IPS-18a (cell line): ENCODE data around the gene PDYN.
"Not testable (repeated sequence)": the region's sequence is repeated elsewhere in the genome, so short reads cannot be mapped to it uniquely, and the experiment has no call there.

Experiments used
- H3K27ac ChIP-seq: one replicate; pipeline ENCODE4 v1.5.1; 2013; ENCODE audit warnings: low read length
- H3K27me3 ChIP-seq: one replicate; pipeline ENCODE4 v1.6.1; 2013; ENCODE audit warnings: mild to moderate bottlenecking, low read length; ENCODE audit not compliant: control insufficient read depth, insufficient read depth
- H3K36me3 ChIP-seq: one replicate; pipeline ENCODE4 v1.6.1; 2013; ENCODE audit warnings: low read depth, low read length; ENCODE audit not compliant: control insufficient read depth
- H3K4me1 ChIP-seq: one replicate; pipeline ENCODE4 v1.6.1; 2013; ENCODE audit warnings: low read depth, low read length; ENCODE audit not compliant: control insufficient read depth
- H3K4me3 ChIP-seq: one replicate; pipeline ENCODE4 v1.5.1; 2013; ENCODE audit warnings: low read length
- H3K9ac ChIP-seq: one replicate; pipeline ENCODE4 v1.6.1; 2013; ENCODE audit warnings: mild to moderate bottlenecking, low read length, moderate library complexity
- H3K9me3 ChIP-seq: one replicate; pipeline ENCODE4 v1.6.1; 2013; ENCODE audit warnings: low read depth, low read length; ENCODE audit not compliant: control insufficient read depth

Gene PDYN

DNA sequence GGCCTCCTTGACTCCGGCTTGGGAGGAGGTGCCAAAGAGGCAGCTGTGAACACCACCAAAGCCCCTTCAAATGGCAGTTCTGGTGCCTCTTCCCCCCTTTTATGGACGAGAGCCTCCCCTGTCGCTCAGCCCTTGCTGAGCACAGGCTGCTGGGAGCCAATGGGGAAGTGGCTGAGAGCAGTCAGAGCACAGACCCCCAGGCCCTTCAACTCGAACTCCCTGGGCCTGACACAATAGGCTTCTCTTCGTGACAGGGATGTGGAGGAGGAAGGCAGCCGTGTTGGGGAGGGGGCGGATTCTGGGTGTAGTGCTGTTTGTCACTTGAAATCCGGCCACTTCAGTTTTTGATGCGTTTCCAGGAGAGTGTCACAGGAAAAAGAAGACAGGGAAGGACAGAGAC is at the start of gene PDYN:
TSS of gene PDYN (minus strand) at position 73 of the 400 bp plus-strand sequence. CDS start 10,974 bp downstream, outside the sequence.
- Histone ChIP-seq H3K9me3 (no peaks in the 10 kb centered on the region), H3K27ac (no peak within 1 kb of the TSS), H3K4me1 (peaks cover 6% of the 10 kb centered on the region), H3K27me3 (no peaks in the 10 kb centered on the region), H3K36me3 (no peaks in the 10 kb centered on the region), H3K9ac (no peak within 1 kb of the TSS), H3K4me3 (no peak within 1 kb of the TSS)

- Histone ChIP-seq H3K4me3 (no peak overlapping the region), H3K4me1 (no peaks in the 10 kb centered on the region), H3K9me3 (no peaks in the 10 kb centered on the region), H3K36me3 (no peaks in the 10 kb centered on the region), H3K27ac (no peak overlapping the region), H3K9ac (no peak overlapping the region), H3K27me3 (no peaks in the 10 kb centered on the region)
Observed at GRCh38 chr20:2042400-2042799, 48.5 kb upstream of the PDYN start.

DNA sequence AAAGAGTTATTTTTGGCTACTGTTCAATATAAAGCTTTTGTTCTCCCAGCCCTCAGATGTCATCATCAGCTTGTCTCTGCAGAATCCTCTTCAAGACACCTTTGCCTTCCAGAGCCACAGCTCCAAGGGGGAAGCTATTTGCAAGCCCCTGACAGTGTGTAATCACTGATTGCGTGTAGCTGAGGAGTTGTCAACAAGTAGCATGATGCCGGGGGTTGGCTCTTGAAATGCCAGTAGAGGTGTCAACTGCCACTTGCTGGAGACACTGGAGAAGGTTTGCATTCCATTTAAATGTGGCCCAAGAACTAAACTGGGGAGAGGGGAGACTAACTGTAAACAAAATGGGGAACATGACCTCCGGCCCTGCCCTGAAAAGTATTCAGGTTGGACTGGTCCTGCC is 44.3 kb upstream of the PDYN start:
- no peaks in the 10 kb centered on the region for H3K4me1 ChIP-seq
- H3K27me3 ChIP-seq: no peaks in the 10 kb centered on the region
- no peak overlapping the region for H3K9ac ChIP-seq
- H3K9me3 ChIP-seq: no peaks in the 10 kb centered on the region
- H3K4me3 ChIP-seq: no peak overlapping the region
- no peak overlapping the region for H3K27ac ChIP-seq
- no peaks in the 10 kb centered on the region for H3K36me3 ChIP-seq

- Histone ChIP-seq H3K4me3 (no peak overlapping the region), H3K9me3 (no peaks in the 10 kb centered on the region), H3K36me3 (no peaks in the 10 kb centered on the region), H3K27ac (no peak overlapping the region), H3K4me1 (no peaks in the 10 kb centered on the region), H3K9ac (no peak overlapping the region), H3K27me3 (no peaks in the 10 kb centered on the region)
Observed at GRCh38 chr20:2037296-2037914, 43.5 kb upstream of the PDYN start.

GRCh38 chr20:2036357-2036756 is 42.5 kb upstream of the PDYN start:
- not testable (repeated sequence) for H3K27ac ChIP-seq, H3K9ac ChIP-seq, H3K27me3 ChIP-seq, H3K9me3 ChIP-seq, H3K4me3 ChIP-seq, H3K36me3 ChIP-seq, H3K4me1 ChIP-seq

DNA sequence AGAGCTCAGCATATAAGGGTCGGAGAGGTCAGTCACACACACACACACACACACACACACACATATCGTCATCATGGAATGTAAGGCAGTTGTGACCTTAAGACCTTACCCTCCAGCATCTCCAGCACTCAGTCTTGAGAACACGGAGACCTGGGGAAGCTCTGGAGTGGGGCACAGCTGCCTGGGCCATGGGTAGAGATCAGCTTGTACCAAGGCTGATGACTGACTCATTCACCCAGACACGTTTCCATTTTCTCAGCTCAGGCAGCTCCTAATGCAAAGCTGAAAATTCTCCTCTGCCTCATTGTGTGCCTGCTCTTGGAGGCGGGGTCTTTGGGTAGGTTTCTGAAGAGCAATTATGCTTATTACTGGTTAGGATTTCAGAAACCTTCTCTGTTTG is 38.3 kb upstream of the PDYN start:
- Histone ChIP-seq H3K27ac (no peak overlapping the region), H3K4me3 (no peak overlapping the region), H3K9me3 (no peaks in the 10 kb centered on the region), H3K27me3 (no peaks in the 10 kb centered on the region), H3K9ac (no peak overlapping the region), H3K4me1 (no peaks in the 10 kb centered on the region), H3K36me3 (no peaks in the 10 kb centered on the region)

DNA sequence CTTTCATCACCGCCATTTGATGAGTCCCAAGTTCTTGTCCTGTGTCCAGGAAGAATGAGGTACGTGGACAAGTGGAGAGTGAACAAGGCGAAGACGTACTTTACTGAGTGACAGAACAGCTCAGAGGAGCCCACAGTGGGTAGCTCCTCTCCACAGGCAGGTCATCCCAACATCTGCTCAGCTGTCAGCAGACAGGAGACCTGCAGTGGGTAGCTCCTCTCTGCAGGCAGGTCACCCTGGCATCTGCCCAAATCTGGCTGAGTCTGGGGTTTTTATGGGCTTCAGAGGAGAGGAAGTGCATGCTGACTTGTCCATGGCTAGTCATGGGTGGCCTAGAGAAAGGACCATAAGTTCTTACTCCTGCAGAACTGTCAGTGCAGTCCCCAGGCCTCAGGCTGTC is 32.7 kb upstream of the PDYN start:
- H3K27ac ChIP-seq: no peak overlapping the region
- no peaks in the 10 kb centered on the region for H3K9me3 ChIP-seq
- no peaks in the 10 kb centered on the region for H3K27me3 ChIP-seq
- H3K4me3 ChIP-seq: no peak overlapping the region
- H3K4me1 ChIP-seq: no peaks in the 10 kb centered on the region
- H3K36me3 ChIP-seq: no peaks in the 10 kb centered on the region
- H3K9ac ChIP-seq: no peak overlapping the region

DNA sequence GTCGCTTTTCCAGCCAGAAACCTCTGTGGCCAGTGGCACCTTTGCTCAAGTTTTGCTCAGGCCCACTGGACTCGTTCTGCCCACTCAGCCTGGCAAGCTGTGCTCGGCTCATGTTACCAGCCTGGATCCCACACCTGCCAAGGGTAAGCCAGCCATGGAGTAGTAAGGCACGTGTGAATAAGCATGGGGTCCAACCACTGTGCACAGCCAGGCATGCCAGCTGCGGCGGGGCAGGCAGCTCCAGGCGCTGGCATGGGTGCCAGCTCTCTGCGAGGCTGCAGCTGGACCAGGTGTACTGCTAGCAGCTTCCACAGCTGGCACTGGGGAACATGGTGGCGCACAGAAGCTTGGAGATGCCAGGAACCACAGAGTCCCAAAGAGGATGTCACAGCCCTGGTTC is 32.1 kb upstream of the PDYN start:
- Histone ChIP-seq H3K4me3 (no peak overlapping the region), H3K27ac (no peak overlapping the region), H3K9me3 (no peaks in the 10 kb centered on the region), H3K4me1 (no peaks in the 10 kb centered on the region), H3K27me3 (no peaks in the 10 kb centered on the region), H3K36me3 (no peaks in the 10 kb centered on the region), H3K9ac (no peak overlapping the region)

GRCh38 chr20:2023151-2023550 is 29.3 kb upstream of the PDYN start:
- no peak overlapping the region for H3K9ac ChIP-seq
- no peaks in the 10 kb centered on the region for H3K36me3 ChIP-seq
- no peaks in the 10 kb centered on the region for H3K4me1 ChIP-seq
- H3K4me3 ChIP-seq: no peak overlapping the region
- H3K27ac ChIP-seq: no peak overlapping the region
- H3K9me3 ChIP-seq: no peaks in the 10 kb centered on the region
- no peaks in the 10 kb centered on the region for H3K27me3 ChIP-seq

GRCh38 chr20:2022163-2022562 is 28.3 kb upstream of the PDYN start:
- H3K27ac ChIP-seq: no peak overlapping the region
- no peaks in the 10 kb centered on the region for H3K27me3 ChIP-seq
- no peaks in the 10 kb centered on the region for H3K36me3 ChIP-seq

GRCh38 chr20:2010533-2010932 is 16.7 kb upstream of the PDYN start:
- Histone ChIP-seq H3K27ac (no peak overlapping the region), H3K9me3 (no peaks in the 10 kb centered on the region), H3K36me3 (no peaks in the 10 kb centered on the region), H3K9ac (no peak overlapping the region), H3K4me3 (no peak overlapping the region), H3K4me1 (peaks cover 11% of the 10 kb centered on the region), H3K27me3 (peaks cover 29% of the 10 kb centered on the region)

More at GRCh38 chr20:2022163-2022562, 28.3 kb upstream of the PDYN start:
- no peaks in the 10 kb centered on the region for H3K4me1 ChIP-seq
- H3K9ac ChIP-seq: no peak overlapping the region
- no peaks in the 10 kb centered on the region for H3K9me3 ChIP-seq
- no peak overlapping the region for H3K4me3 ChIP-seq

DNA sequence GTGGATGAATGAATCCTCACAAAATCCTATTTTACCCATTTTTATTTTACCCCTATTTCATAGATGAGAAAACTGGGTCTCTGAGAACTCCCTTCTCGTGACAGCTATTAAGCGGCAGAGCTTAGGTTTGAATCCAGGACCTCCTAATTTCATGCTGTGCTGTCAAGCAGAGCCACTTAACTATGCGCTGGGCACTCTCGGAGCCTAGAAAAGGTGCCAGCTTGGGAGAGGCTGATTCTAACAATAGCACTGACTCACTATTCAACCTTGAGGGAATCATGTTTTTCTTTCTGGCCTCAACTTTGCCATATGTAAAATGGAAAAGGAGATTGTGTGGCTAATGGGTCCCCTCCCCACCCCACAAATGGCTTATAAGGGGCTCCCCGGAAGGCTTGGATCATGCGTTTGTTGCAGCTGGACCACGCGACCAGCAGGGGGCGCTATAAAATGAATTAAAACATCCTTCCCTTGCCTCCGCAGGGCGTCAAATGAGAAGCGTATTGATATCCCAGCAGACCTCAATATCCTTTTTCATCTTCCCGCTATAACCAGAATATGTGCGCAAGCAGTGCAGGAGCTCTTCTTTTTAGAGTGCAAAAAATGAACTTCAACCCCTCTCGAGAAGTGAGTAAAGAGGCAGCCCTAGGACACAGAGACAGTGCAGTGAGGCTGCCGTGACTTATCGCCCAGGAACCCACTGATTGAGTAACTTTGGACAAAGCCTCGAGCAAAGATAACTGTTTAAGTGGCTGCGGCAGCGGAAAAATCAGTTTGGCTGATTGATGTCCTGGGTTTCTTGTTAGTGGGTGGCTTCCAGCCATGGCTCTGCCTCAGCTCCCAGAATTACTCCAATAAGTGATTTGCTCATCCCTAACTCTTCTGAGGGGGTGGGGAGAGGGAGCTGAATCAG is 12.8 kb upstream of the PDYN start:
- no peaks in the 10 kb centered on the region for H3K9me3 ChIP-seq
- peaks cover 29% of the 10 kb centered on the region for H3K27me3 ChIP-seq
- no peak overlapping the region for H3K27ac ChIP-seq
- H3K9ac ChIP-seq: no peak overlapping the region
- peaks cover 23% of the 10 kb centered on the region for H3K4me1 ChIP-seq
- H3K36me3 ChIP-seq: no peaks in the 10 kb centered on the region
- no peak overlapping the region for H3K4me3 ChIP-seq
